ENCODE data around the gene MTG1.
"Not testable (repeated sequence)": the region's sequence is repeated elsewhere in the genome, so short reads cannot be mapped to it uniquely, and the experiment has no call there.

MTG1 gene

DNA sequence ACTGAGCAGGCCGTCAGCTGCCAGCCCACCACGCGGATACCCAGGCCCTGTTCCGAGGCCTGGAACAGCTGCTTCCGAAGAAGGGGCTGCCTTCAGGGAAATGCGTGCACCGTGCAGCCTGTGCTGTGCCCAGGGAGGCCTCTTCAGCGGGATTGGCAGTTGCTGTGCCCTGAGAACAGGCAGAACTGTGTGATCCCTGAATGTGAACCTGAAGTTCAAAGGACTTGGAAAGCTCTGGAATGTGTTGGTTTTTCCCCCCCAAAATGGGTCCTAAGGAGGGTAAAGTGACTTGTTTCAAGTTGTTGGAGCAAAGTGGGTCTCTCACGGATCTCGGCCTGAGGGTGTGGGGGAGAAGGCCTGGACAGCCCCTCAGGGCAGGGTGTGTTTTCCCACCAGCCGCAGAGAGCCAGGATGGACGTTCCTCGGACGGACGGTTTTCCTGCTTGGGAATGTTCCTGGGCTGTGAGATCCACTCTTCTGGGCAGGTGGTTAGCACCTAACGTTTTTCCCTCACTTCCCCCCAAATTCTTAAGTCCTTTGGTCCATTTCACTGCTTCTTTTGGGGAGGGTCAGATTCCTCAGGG, 28.4 kb downstream of the MTG1 start:
- no peaks in the 10 kb centered on the region for H3K9me3 ChIP-seq (ENCODE audit: control insufficient read depth in 1 of 2, low read length in 2 of 2)
- no peak overlapping the region for H3K4me3 ChIP-seq (ENCODE audit: low read depth in 1 of 2, low read length in 2 of 2)
- H3K27ac ChIP-seq (ENCODE audit: low read length) = no peak overlapping the region
- H3K27me3 ChIP-seq (ENCODE audit: low read depth, low read length) = no peaks in the 10 kb centered on the region
- H3K36me3 ChIP-seq (ENCODE audit: control insufficient read depth in 1 of 2, insufficient read depth in 2 of 2, low read length in 2 of 2) = peaks cover 9 to 26% of the 10 kb centered on the region in 2 donors
- peaks cover 0 to 4% of the 10 kb centered on the region in 2 donors for H3K4me1 ChIP-seq (ENCODE audit: control insufficient read depth in 1 of 2, insufficient read depth in 2 of 2, low read length in 2 of 2)

DNA sequence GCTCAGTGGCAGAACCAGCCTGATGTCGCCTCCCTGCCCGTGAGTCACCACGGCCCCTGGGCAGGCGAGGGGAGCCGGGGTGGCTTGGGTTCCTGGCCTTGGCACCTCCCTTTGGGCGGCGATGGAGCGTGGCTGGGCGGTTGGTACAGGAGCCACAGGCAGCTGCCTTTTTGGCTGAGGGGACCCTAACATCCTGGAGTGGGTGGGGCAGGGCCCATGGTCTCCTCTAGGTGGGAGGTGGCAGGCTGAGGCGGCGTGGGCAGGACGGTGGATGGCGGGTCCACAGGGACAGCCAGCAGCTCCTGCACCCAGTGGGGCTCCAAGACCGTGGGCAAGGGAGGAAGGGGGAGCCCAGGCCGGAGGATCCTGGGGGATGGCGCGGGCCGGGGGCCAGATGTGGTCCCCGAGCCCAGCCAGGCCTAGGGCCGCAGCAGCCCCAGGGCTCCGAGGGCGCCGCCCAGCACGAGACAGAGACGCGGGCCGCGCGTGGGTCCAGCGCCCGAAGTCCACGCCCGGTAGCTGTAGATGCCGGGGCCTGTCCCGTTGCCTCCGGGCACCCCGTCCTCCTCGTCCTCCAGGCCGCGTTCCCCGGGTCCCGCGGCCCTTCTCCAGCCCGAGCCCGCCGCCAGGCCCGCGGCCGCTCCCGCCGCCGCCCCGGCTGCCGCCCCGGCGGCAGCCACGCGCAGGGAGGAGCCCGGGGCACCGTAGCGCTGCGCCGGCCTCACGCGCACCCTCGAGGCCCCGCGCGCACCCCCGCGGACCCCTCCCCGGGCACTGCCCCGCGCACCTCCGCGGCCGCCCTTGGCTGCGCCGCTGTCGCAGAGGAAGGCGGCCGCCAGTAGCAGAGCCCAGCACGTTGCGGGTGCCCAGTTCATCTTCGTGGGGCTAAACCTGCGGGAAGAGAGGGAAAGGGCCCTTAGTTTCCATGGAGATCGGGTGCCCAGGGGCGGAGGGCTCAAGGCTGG, 29.1 kb downstream of the MTG1 start:
- H3K4me1 ChIP-seq (ENCODE audit: control insufficient read depth in 1 of 2, insufficient read depth in 2 of 2, low read length in 2 of 2) = peaks cover 0 to 4% of the 10 kb centered on the region in 2 donors
- no peaks in the 10 kb centered on the region for H3K9me3 ChIP-seq (ENCODE audit: control insufficient read depth in 1 of 2, low read length in 2 of 2)
- peaks cover 9 to 26% of the 10 kb centered on the region in 2 donors for H3K36me3 ChIP-seq (ENCODE audit: control insufficient read depth in 1 of 2, insufficient read depth in 2 of 2, low read length in 2 of 2)
- H3K27ac ChIP-seq (ENCODE audit: low read length) = no peak overlapping the region
- H3K27me3 ChIP-seq (ENCODE audit: low read depth, low read length) = no peaks in the 10 kb centered on the region
- H3K4me3 ChIP-seq (ENCODE audit: low read depth in 1 of 2, low read length in 2 of 2) = no peak overlapping the region

DNA sequence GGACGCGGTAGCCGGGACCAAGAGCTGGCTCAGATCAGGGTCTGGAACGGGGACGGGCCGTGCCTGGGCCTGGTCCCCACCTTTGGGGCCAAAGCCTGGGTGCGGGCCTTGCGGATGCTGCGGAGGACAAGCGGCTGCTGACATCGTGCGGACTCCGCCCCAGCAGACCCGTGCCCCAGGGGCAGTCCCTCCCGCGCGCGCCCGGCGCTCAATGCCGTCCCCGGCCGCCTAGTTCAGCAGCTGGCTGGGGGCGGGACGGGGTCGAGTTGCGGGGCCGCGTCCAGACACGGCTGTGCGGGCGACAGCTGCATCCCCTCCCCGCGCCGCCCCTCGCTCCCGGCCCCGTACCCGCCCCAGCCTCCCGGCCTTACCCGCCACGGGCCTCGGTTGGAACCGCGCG, 30.1 kb downstream of the MTG1 start:
- H3K27ac ChIP-seq (ENCODE audit: low read length); H3K4me1 ChIP-seq (ENCODE audit: control insufficient read depth in 1 of 2, insufficient read depth in 2 of 2, low read length in 2 of 2); H3K9me3 ChIP-seq (ENCODE audit: control insufficient read depth in 1 of 2, low read length in 2 of 2); H3K4me3 ChIP-seq (ENCODE audit: low read depth in 1 of 2, low read length in 2 of 2); H3K27me3 ChIP-seq (ENCODE audit: low read depth, low read length): not testable (repeated sequence)
- peaks cover 9 to 22% of the 10 kb centered on the region in 2 donors for H3K36me3 ChIP-seq (ENCODE audit: control insufficient read depth in 1 of 2, insufficient read depth in 2 of 2, low read length in 2 of 2)

DNA sequence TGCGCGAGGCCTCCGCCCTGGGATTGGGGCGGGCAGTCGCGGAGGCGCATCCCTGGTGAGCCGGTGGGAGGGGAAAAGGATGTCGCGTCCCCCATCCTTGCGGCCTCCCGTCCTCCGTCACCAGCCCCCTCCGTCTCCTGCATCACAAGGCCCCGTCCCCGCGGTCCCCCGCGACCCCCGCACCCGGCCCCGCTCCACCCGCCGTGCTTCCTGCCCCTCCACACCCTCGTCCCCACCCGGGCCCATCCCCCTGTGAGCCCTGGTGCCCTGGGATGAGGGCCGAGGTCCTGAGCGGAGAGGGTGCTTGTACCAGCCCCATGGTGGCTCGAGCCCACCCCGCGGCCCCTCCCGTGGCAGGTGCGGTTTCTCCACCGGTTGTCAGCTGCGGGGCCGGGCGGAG, 30.6 kb downstream of the MTG1 start, which contains the start of gene SPRN:
SPRN (minus strand) TSS at position 25 of the 400 bp plus-strand sequence. CDS start 944 bp downstream, outside the sequence.
- not testable (repeated sequence) for H3K27ac ChIP-seq (ENCODE audit: low read length); H3K4me1 ChIP-seq (ENCODE audit: control insufficient read depth in 1 of 2, insufficient read depth in 2 of 2, low read length in 2 of 2); H3K4me3 ChIP-seq (ENCODE audit: low read depth in 1 of 2, low read length in 2 of 2); H3K27me3 ChIP-seq (ENCODE audit: low read depth, low read length); H3K9me3 ChIP-seq (ENCODE audit: control insufficient read depth in 1 of 2, low read length in 2 of 2)
- peaks cover 9 to 17% of the 10 kb centered on the region in 2 donors for H3K36me3 ChIP-seq (ENCODE audit: control insufficient read depth in 1 of 2, insufficient read depth in 2 of 2, low read length in 2 of 2)

DNA sequence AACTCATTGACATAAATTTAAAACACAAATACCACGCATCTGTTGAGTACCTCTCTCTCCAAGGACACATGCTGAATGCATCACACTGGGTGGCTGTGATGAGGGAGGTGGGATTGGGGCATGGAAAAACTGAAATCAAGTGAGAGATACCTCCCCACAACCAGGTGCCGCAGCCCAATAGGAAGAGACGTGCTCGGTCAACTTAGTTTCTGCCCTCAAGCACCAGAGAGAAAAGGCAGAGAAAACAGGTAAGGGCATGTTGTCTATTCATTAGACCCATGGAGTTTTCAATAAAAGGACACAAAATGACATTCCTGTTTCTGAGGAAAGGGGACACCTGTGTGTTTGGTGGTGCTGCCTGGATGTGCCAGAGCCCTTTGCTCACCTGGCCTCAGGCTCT, 35.6 kb downstream of the MTG1 start:
- not testable (repeated sequence) for H3K36me3 ChIP-seq (ENCODE audit: control insufficient read depth in 1 of 2, insufficient read depth in 2 of 2, low read length in 2 of 2); H3K27ac ChIP-seq (ENCODE audit: low read length); H3K4me3 ChIP-seq (ENCODE audit: low read depth in 1 of 2, low read length in 2 of 2); H3K9me3 ChIP-seq (ENCODE audit: control insufficient read depth in 1 of 2, low read length in 2 of 2); H3K27me3 ChIP-seq (ENCODE audit: low read depth, low read length); H3K4me1 ChIP-seq (ENCODE audit: control insufficient read depth in 1 of 2, insufficient read depth in 2 of 2, low read length in 2 of 2)

DNA sequence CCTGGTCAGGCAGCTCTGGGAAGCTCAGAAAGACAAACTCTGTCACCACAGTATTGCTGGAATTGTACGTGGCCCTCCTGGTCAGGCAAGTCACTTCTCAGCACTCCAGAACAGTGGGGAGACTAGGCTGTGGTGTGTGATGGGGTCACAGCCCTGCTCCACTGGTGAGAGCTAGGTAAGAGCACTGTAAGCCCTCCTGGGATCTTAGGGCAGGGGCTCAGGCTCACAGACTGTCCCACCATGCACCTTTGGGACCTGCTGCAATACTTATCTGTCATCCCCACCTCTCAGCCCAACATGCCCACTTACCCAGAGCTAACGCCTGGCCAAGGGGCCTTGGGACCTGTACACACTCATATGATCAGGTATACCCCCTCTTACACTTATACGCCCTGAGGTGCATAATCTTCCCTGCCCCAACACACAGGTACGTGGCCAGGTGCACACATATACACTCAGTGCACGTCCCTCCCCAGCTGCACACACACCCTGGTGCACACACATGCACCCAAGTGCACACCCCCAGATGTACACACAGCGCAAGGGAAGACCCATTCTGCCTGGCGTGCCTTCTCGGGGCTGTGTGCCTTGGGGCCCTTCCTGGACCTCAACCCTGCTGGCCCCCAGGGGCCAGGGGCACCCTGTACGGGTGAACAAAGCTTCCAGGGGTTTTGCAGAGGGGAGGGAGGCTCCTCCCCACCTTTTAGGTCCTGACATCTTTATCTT, 38.1 kb downstream of the MTG1 start:
- H3K4me1 ChIP-seq (ENCODE audit: control insufficient read depth in 1 of 2, insufficient read depth in 2 of 2, low read length in 2 of 2); H3K27ac ChIP-seq (ENCODE audit: low read length); H3K9me3 ChIP-seq (ENCODE audit: control insufficient read depth in 1 of 2, low read length in 2 of 2); H3K36me3 ChIP-seq (ENCODE audit: control insufficient read depth in 1 of 2, insufficient read depth in 2 of 2, low read length in 2 of 2); H3K4me3 ChIP-seq (ENCODE audit: low read depth in 1 of 2, low read length in 2 of 2); H3K27me3 ChIP-seq (ENCODE audit: low read depth, low read length): not testable (repeated sequence)

DNA sequence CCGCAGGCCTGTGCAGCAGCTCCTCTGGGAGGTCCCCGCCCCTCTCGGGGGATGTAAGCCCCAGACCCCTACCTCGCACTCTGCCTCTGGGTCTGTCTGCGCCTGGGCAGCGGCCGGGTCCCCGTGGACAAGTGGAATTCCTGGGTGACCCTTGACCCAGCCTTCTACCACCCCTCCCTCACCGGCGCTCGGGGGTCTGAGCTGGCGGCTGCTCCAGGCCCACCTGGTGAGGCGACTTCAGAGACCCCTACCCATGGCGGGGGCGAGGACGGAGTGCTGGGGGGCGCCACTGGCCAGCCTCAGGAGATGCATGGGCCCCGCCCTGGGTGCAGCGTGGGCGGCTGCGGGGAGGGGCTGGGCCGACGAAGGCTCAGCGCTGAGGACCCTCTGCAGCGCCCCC, 38.8 kb downstream of the MTG1 start:
- not testable (repeated sequence) for H3K4me1 ChIP-seq (ENCODE audit: control insufficient read depth in 1 of 2, insufficient read depth in 2 of 2, low read length in 2 of 2); H3K36me3 ChIP-seq (ENCODE audit: control insufficient read depth in 1 of 2, insufficient read depth in 2 of 2, low read length in 2 of 2); H3K27ac ChIP-seq (ENCODE audit: low read length); H3K4me3 ChIP-seq (ENCODE audit: low read depth in 1 of 2, low read length in 2 of 2); H3K27me3 ChIP-seq (ENCODE audit: low read depth, low read length); H3K9me3 ChIP-seq (ENCODE audit: control insufficient read depth in 1 of 2, low read length in 2 of 2)

DNA sequence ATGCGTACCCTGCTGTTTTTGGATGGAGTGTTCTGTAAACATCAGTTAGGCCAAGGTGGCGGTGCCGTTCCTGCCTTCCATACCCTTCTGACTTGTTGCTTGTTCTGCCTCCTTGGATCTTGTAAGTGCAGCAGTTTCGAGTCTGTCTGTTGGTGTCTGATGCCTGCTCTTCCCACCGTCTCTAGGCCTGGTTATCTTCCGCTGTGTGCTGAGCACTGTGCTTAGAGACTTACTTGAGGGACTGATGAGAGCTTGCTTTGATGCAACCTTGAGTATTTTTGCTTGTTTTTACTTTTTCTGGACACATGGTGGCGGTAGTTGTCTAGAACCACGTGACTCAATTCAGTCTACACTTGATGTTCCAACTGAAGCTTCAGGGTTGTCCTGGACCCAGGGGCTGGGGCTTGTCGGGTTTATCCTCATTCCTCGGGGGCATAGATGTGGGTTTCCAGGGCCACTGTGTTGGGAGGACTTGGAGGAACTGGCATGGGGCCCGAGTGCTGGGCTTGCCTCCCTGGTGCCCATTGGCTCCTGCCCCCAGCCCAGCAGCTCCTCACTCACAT, 44.8 kb downstream of the MTG1 start:
- H3K36me3 ChIP-seq (ENCODE audit: control insufficient read depth in 1 of 2, insufficient read depth in 2 of 2, low read length in 2 of 2) = peaks cover 4% of the 10 kb centered on the region in 2 donors
- no peak overlapping the region for H3K27ac ChIP-seq (ENCODE audit: low read length)
- H3K9me3 ChIP-seq (ENCODE audit: control insufficient read depth in 1 of 2, low read length in 2 of 2) = no peaks in the 10 kb centered on the region

DNA sequence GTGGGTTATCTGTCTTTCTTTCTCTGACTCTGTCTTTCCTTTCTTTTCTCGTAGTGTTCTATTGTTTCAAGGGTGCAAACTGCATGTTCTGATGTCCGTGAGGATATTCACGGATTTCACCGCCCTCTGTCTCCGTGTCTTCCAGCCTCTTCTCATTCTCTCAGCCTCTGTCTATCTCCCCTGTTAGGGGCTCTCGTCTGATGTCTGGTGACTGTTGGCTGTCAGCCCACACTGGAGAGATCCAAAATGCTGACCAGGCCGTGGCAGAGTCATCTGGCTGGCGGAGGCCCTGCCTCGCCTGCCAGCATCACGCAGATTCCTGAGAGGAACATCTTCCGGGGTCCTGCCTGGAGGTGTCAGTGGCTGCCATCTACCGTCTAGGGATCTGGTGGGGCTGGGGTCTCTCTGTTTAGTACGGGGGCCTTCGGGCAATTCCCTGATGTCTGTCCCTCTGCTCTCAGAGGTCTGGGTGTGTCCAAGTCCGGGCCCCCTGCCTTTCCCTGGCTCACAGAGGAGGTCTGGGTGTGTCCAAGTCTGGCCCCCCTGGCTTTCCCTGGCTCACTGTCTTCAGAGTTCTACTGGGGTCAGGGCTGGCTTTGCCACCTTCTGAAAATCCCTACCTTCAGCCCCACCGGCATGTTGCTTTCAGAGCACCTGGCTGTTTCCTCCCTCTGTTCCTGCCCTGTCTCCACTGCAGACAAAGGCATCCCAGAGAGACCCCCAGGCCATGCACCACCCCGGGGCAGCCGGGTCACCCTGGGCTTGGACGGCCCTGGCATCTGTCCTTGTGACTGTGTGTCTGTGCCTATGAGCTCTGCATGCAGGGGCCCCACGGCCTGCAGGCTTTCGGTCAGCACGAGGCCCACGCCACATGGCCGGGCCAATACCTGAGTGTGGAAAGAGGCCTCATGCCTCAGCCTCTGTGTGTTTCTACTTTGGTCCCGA, 45.8 kb downstream of the MTG1 start:
- H3K27me3 ChIP-seq (ENCODE audit: low read depth, low read length) = no peaks in the 10 kb centered on the region
- no peaks in the 10 kb centered on the region for H3K9me3 ChIP-seq (ENCODE audit: control insufficient read depth in 1 of 2, low read length in 2 of 2)
- peaks cover 4% of the 10 kb centered on the region in 2 donors for H3K36me3 ChIP-seq (ENCODE audit: control insufficient read depth in 1 of 2, insufficient read depth in 2 of 2, low read length in 2 of 2)
- H3K4me1 ChIP-seq (ENCODE audit: control insufficient read depth in 1 of 2, insufficient read depth in 2 of 2, low read length in 2 of 2) = no peaks in the 10 kb centered on the region
- no peak overlapping the region for H3K27ac ChIP-seq (ENCODE audit: low read length)
- no peak overlapping the region for H3K4me3 ChIP-seq (ENCODE audit: low read depth in 1 of 2, low read length in 2 of 2)

More for the DNA sequence above, 44.8 kb downstream of the MTG1 start:
- no peaks in the 10 kb centered on the region for H3K4me1 ChIP-seq (ENCODE audit: control insufficient read depth in 1 of 2, insufficient read depth in 2 of 2, low read length in 2 of 2)
- H3K4me3 ChIP-seq (ENCODE audit: low read depth in 1 of 2, low read length in 2 of 2) = no peak overlapping the region
- H3K27me3 ChIP-seq (ENCODE audit: low read depth, low read length) = no peaks in the 10 kb centered on the region

DNA sequence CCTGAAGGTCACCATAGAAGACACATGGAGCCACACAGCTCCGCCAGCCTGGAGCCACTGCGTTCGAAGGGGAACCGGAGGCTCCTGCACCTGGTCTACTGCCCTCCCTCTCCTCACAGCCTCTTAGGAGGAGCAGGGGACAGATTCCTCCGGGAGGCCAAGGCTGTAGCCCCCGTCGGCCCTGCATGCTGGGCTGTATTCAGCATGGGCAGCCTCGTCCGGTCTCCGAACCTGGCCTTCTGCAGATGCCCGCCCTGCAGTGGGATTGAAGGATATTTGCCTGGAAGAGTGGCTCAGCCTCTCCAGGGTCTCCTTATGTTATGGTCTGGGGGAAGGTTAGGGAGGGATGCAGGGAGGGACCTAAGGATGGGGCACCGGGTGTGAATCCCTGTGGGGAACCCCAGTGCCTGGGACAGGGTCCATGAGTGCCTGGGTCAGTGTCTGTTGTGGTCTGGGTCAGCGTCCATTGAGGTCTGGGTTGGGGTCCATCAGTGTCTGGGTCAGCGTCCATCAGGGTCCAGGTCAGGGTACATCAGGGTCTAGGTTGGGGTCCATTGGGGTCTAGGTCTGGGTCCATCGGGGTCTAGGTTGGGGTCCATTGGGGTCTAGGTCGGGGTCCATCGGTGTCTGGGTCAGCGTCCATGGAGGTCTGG, 46.8 kb downstream of the MTG1 start:
- no peak overlapping the region for H3K4me3 ChIP-seq (ENCODE audit: low read depth in 1 of 2, low read length in 2 of 2)

More for the DNA sequence above, 46.8 kb downstream of the MTG1 start:
- H3K36me3 ChIP-seq (ENCODE audit: control insufficient read depth in 1 of 2, insufficient read depth in 2 of 2, low read length in 2 of 2) = peaks cover 4% of the 10 kb centered on the region in 2 donors
- H3K27me3 ChIP-seq (ENCODE audit: low read depth, low read length) = no peaks in the 10 kb centered on the region
- no peak overlapping the region for H3K27ac ChIP-seq (ENCODE audit: low read length)
- H3K4me1 ChIP-seq (ENCODE audit: control insufficient read depth in 1 of 2, insufficient read depth in 2 of 2, low read length in 2 of 2) = no peaks in the 10 kb centered on the region
- no peaks in the 10 kb centered on the region for H3K9me3 ChIP-seq (ENCODE audit: control insufficient read depth in 1 of 2, low read length in 2 of 2)
